LNCaP clone FGC (cell line): ENCODE results near the gene RABL3.
"Not testable (repeated sequence)": the region's sequence is repeated elsewhere in the genome, so short reads cannot be mapped to it uniquely, and the experiment has no call there.

ENCODE experiments used
- DNase-seq: peaks from one replicate; pipeline ENCODE4 v3.0.0-alpha.2; 2011; ENCODE audit warnings: low read depth
- H3K4me3 ChIP-seq: 2 replicates; pipeline ENCODE4 v1.5.1; 2011; ENCODE audit warnings: mild to moderate bottlenecking, low read depth, low read length, control low read depth
- TF ChIP-seq, protein P1 (sequence below): IDR thresholded peaks from 2 replicates; pipeline ENCODE4 v1.5.1; 2012; ENCODE audit warnings: mild to moderate bottlenecking; ENCODE audit not compliant: control insufficient read depth, insufficient read depth; ENCODE audit errors: extremely low read depth

Gene RABL3

DNA sequence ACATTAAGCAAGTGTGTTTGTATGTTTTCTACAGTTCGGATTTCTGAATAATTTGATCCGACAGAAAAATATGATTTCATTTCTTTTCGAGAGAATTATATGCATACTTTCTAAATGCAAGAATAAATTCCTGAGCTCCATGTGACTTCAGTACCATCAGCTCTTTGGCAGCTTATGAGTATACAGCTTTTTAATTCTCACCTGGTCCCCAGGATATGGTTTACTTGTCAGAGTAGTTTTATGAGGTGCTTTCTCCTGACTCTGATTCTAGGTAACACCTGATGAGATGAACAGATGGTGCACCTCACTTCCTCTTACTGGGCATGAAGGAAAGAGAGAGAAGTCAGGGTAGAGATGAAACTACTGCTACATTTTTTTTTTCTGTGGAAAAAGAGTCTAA lies 63.3 kb downstream of the RABL3 start:
- TF ChIP-seq, protein P1, sequence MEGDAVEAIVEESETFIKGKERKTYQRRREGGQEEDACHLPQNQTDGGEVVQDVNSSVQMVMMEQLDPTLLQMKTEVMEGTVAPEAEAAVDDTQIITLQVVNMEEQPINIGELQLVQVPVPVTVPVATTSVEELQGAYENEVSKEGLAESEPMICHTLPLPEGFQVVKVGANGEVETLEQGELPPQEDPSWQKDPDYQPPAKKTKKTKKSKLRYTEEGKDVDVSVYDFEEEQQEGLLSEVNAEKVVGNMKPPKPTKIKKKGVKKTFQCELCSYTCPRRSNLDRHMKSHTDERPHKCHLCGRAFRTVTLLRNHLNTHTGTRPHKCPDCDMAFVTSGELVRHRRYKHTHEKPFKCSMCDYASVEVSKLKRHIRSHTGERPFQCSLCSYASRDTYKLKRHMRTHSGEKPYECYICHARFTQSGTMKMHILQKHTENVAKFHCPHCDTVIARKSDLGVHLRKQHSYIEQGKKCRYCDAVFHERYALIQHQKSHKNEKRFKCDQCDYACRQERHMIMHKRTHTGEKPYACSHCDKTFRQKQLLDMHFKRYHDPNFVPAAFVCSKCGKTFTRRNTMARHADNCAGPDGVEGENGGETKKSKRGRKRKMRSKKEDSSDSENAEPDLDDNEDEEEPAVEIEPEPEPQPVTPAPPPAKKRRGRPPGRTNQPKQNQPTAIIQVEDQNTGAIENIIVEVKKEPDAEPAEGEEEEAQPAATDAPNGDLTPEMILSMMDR: no peak
- DNase-seq: no peak
- no peak overlapping the region for H3K4me3 ChIP-seq

DNA sequence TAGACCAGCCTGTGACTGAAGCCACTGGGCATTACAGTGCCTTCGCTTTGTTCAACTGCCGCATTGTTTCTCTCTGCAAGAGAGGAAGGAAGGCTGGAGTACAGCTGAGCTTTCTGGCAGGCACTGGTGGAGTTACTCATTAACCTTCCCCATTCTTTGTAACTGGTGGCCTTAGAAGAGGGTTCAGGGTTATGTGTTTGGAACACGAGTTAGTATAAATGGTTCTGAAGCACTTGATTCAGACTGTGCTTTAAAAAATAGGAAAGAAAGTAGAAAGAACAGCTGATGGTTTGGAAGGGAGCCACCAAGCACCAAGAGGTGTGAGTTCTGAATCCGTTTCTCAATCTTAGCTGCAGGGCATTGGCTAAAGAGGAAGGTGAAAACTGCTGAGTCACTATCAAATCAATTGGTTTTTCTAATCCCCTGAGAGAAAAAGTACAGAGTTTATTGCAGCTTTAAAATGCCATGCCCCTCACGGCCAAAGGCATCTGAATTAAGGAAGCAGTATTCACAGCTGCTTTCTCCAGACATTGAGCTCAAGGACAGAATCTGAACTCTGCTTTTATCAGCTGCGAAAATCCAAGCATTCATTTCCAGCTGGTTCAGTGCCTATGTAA lies 63.9 kb downstream of the RABL3 start:
- no peak overlapping the region for H3K4me3 ChIP-seq
- TF ChIP-seq, protein P1: no peak
- peak; percentile 56 for DNase-seq

DNA sequence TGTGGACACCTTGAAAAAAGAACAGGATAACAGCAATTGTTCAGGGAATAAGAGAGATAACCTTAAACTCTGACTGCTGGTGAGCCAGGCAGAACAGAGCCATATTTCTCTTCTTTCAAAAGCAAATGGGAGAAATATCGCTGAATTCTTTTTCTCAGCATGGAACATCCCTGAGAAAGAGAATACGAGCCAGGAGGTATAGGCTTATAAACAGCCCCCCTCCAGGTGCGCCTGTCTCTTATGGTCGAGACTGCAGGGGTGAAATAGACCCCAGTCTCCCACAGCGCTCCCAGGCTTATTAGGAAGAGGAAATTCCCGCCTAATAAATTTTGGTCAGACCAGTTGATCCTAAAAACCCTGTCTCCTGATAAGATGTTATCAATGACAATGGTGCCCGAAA lies 65.1 kb downstream of the RABL3 start:
- not testable (repeated sequence) for H3K4me3 ChIP-seq

DNA sequence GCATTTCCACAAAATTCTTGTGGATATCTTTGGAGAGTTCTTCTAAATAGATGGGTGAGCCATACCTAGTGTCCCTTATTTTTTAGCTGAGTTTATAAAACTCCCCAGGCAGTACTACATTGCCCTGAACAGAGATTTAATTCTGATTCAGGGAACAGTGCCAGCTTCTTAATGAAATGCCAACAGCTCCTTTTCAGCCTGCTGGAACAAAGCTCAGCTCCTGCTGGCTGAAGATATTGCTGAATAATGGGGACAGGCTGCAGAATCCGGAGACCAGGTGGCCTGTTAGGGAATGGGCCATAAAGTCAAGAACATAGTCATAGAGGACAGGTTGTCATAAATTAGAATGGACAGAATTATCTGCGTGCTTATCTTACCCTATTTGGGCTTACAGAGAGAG lies 69.2 kb downstream of the RABL3 start:
- H3K4me3 ChIP-seq: no peak overlapping the region
- no peak for DNase-seq
- TF ChIP-seq, protein P1: no peak

More for the DNA sequence above, 65.1 kb downstream of the RABL3 start:
- DNase-seq: not testable (repeated sequence)

DNA sequence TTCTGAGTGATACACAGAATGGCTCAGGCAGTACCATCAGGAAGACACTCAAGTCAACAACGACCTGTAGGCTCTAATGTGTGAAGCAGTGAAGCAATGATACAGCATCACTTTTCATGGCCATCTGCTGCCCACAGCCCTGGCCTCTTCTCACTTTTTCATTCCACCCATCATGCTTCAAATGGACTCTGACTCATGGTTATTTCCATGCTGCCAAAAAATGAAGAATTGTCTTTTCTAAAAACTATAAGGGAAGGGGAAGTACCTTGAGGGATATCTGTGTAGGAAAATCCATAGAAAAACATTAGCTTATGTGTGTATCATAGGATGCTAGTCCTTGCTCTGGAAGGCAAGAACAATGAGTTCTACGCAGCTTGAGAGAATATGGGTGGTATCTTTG lies 71.7 kb downstream of the RABL3 start:
- DNase-seq: no peak
- TF ChIP-seq, protein P1: no peak
- H3K4me3 ChIP-seq: no peak overlapping the region

DNA sequence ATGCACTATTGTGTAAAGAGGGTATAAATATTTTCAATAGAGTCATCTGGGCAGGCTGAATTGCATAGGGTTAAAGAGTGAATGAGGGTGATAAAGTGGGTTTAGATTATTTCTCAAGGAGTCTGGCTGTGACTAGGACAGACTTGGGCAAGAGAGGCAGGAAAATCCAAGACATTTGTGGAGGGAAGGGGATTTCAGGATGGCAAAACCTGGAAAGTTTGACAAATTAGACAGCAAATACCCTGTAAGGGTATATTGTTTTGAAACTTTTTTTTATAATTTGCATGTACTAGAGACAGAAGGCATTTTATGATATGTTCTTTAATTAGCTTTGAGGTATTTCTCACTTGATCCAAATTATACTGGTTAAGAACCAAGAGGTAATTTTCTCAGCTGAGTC lies 77.4 kb downstream of the RABL3 start:
- no peak overlapping the region for H3K4me3 ChIP-seq
- TF ChIP-seq, protein P1: no peak
- DNase-seq: no peak

DNA sequence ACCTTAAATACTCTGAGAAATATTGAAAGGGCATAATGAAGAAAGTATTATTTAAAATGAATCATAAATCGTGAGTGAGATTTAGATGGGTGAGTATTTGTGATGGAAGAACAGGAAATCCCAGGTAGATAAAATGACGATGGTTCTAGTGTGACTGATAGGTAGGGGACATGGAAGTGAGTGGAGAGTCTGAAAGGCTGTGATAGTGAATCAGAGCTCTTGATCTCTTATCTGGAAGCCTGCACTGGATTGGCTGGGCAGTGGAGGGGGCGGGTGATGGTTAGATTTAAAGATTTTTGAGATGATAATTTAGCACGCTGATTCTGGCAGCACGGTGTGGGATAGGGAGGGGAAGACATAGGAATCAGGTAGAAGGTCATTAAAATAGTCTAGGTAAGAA lies 80.4 kb downstream of the RABL3 start:
- TF ChIP-seq, protein P1: no peak
- no peak overlapping the region for H3K4me3 ChIP-seq
- DNase-seq: peak; percentile 42
